ENCODE data around the gene ZNF837.
"Not testable (repeated sequence)": the region's sequence is repeated elsewhere in the genome, so short reads cannot be mapped to it uniquely, and the experiment has no call there.

ZNF837 gene

GRCh38 chr19:58380662-58381459, at the start of gene ZNF837:
ZNF837 (minus strand) TSS chr19:58381030; CDS start chr19:58369332, 11,698 bp downstream.
- peak; percentile 100 for DNase-seq (ENCODE audit: low read depth)

GRCh38 chr19:58429745-58430144, 48.9 kb upstream of the ZNF837 start:
- DNase-seq (ENCODE audit: low read depth), result no peak

GRCh38 chr19:58428617-58429016, 47.8 kb upstream of the ZNF837 start:
- DNase-seq (ENCODE audit: low read depth), result no peak

- no peak for DNase-seq (ENCODE audit: low read depth)
These were observed 36.2 kb upstream of the ZNF837 start for GRCh38 chr19:58417071-58417470.

GRCh38 chr19:58416604-58417003, 35.8 kb upstream of the ZNF837 start:
- no peak for DNase-seq (ENCODE audit: low read depth)

- no peak for DNase-seq (ENCODE audit: low read depth)
These were observed 28.4 kb upstream of the ZNF837 start for GRCh38 chr19:58409010-58409790.

GRCh38 chr19:58408152-58409009, 27.6 kb upstream of the ZNF837 start, which contains the start of gene ZNF584:
ZNF584 (plus strand) TSS chr19:58408649; CDS start chr19:58409148, 499 bp downstream.
- peak; percentile 92 for DNase-seq (ENCODE audit: low read depth)

GRCh38 chr19:58407658-58408151, 26.9 kb upstream of the ZNF837 start:
- no peak for DNase-seq (ENCODE audit: low read depth)

- no peak for DNase-seq (ENCODE audit: low read depth)
These were observed 26.2 kb upstream of the ZNF837 start for GRCh38 chr19:58406818-58407657.

- DNase-seq (ENCODE audit: low read depth), result not testable (repeated sequence)
These were observed 23.2 kb upstream of the ZNF837 start for GRCh38 chr19:58403920-58404478.

- no peak for DNase-seq (ENCODE audit: low read depth)
These were observed 21.1 kb upstream of the ZNF837 start for GRCh38 chr19:58401840-58402421.

GRCh38 chr19:58400916-58401839, 20.3 kb upstream of the ZNF837 start:
- DNase-seq (ENCODE audit: low read depth), result peak; percentile 100

GRCh38 chr19:58400316-58400915, 19.6 kb upstream of the ZNF837 start:
- peak; percentile 40 for DNase-seq (ENCODE audit: low read depth)

- no peak for DNase-seq (ENCODE audit: low read depth)
These were observed 19.1 kb upstream of the ZNF837 start for GRCh38 chr19:58399903-58400302.

- DNase-seq (ENCODE audit: low read depth), result no peak
These were observed 17.7 kb upstream of the ZNF837 start for GRCh38 chr19:58398545-58398944.

- no peak for DNase-seq (ENCODE audit: low read depth)
These were observed 17.3 kb upstream of the ZNF837 start for GRCh38 chr19:58398087-58398486.

- no peak for DNase-seq (ENCODE audit: low read depth)
These were observed 16.8 kb upstream of the ZNF837 start for GRCh38 chr19:58397533-58398037.
